ENCODE data around the gene SCFD1.
"Not testable (repeated sequence)": the region's sequence is repeated elsewhere in the genome, so short reads cannot be mapped to it uniquely, and the experiment has no call there.

SCFD1 gene

DNA sequence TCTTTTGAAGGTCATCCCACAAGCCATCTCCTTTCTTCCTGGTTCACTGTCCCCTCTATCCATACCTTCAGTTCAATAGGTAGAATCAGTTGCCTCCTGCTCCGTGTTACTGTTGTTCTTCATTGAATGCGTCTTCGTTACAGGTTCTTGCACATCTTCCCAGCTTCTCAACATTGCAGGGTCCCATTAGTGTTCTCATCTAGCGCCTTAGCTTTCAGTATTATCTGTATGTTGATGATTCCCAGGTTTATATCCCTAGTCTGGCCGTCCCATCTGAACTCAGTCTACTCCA is 2.0 kb downstream of the SCFD1 start:
- Histone ChIP-seq H2AFZ (ENCODE audit: low read depth, low read length) (no peak overlapping the region), H3K27ac (ENCODE audit: low read length) (no peak overlapping the region), H4K20me1 (ENCODE audit: insufficient read depth, low read length) (peaks cover 6% of the 10 kb centered on the region; the same call in 1 of the 2 replicates), H3K27me3 (ENCODE audit: insufficient read depth, low read length, poor library complexity) (no peaks in the 10 kb centered on the region), H3K4me1 (ENCODE audit: insufficient read depth, low read length) (peaks cover 41% of the 10 kb centered on the region), H3K4me2 (ENCODE audit: insufficient read depth, low read length) (peak overlapping the region; percentile 85), H3K4me3 (ENCODE audit: low read depth in 1 of 2, low read length in 2 of 2) (peak overlapping the region in 1 of 2 experiments; percentile 88; a peak in 1 of 4 replicates), H3K9me3 (ENCODE audit: insufficient read depth, low read length, severe bottlenecking) (no peaks in the 10 kb centered on the region), H3K79me2 (ENCODE audit: insufficient read depth, low read length) (peaks cover 64% of the 10 kb centered on the region), H3K9ac (ENCODE audit: low read depth, low read length) (peak overlapping the region; percentile 73; the same call in 1 of the 2 replicates), H3K36me3 (ENCODE audit: insufficient read depth, low read length) (no peaks in the 10 kb centered on the region)
- TF ChIP-seq, protein P1, sequence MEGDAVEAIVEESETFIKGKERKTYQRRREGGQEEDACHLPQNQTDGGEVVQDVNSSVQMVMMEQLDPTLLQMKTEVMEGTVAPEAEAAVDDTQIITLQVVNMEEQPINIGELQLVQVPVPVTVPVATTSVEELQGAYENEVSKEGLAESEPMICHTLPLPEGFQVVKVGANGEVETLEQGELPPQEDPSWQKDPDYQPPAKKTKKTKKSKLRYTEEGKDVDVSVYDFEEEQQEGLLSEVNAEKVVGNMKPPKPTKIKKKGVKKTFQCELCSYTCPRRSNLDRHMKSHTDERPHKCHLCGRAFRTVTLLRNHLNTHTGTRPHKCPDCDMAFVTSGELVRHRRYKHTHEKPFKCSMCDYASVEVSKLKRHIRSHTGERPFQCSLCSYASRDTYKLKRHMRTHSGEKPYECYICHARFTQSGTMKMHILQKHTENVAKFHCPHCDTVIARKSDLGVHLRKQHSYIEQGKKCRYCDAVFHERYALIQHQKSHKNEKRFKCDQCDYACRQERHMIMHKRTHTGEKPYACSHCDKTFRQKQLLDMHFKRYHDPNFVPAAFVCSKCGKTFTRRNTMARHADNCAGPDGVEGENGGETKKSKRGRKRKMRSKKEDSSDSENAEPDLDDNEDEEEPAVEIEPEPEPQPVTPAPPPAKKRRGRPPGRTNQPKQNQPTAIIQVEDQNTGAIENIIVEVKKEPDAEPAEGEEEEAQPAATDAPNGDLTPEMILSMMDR (IDR thresholded peaks at IDR 0.05; ENCODE audit: borderline replicate concordance, extremely low read depth, low read length, poor library complexity, severe bottlenecking) = no peak
- TF ChIP-seq EZH2 (IDR thresholded peaks at IDR 0.05; ENCODE audit: borderline replicate concordance, low read depth, low read length, severe bottlenecking) = no peak
- ATAC-seq (ENCODE audit: insufficient read depth, low read depth) = no peak
- DNase-seq = no peak

DNA sequence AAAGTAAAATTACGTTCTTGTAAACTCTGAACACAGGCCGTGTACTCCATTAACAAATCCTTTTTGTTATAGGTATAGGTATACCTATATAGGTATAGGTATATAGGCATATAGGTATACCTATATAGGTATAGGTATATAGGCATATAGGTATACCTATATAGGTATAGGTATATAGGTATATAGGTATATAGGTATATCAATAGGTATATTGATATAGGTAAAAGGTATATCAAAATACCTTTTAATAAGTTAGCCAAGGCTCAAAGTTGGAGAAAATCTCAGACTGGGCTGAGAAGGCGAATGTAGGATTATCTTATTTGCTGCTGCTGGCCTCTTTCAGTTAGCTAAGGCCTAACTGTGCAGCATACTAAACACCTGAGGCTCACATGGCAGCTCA is 3.4 kb downstream of the SCFD1 start:
- peaks cover 39% of the 10 kb centered on the region for H3K4me1 ChIP-seq (ENCODE audit: insufficient read depth, low read length)
- H3K79me2 ChIP-seq (ENCODE audit: insufficient read depth, low read length) = peaks cover 74% of the 10 kb centered on the region
- no peak overlapping the region for H3K9ac ChIP-seq (ENCODE audit: low read depth, low read length)
- H4K20me1 ChIP-seq (ENCODE audit: insufficient read depth, low read length) = peaks cover 6% of the 10 kb centered on the region; the same call in 1 of the 2 replicates
- ATAC-seq (ENCODE audit: insufficient read depth, low read depth) (no peak), DNase-seq (no peak)
- H3K4me2 ChIP-seq (ENCODE audit: insufficient read depth, low read length) = 0 out of 2 replicates have a peak overlapping the region, but pooled peaks have one; percentile 85
- no peak overlapping the region for H3K4me3 ChIP-seq (ENCODE audit: low read depth in 1 of 2, low read length in 2 of 2)
- no peak overlapping the region for H2AFZ ChIP-seq (ENCODE audit: low read depth, low read length)
- H3K36me3 ChIP-seq (ENCODE audit: insufficient read depth, low read length) = peaks cover 4% of the 10 kb centered on the region
- TF ChIP-seq, protein P1 (IDR thresholded peaks at IDR 0.05; ENCODE audit: borderline replicate concordance, extremely low read depth, low read length, poor library complexity, severe bottlenecking) = no peak
- TF ChIP-seq EZH2 (IDR thresholded peaks at IDR 0.05; ENCODE audit: borderline replicate concordance, low read depth, low read length, severe bottlenecking) = no peak
- no peaks in the 10 kb centered on the region for H3K27me3 ChIP-seq (ENCODE audit: insufficient read depth, low read length, poor library complexity)
- H3K9me3 ChIP-seq (ENCODE audit: insufficient read depth, low read length, severe bottlenecking) = no peaks in the 10 kb centered on the region
- H3K27ac ChIP-seq (ENCODE audit: low read length) = no peak overlapping the region

DNA sequence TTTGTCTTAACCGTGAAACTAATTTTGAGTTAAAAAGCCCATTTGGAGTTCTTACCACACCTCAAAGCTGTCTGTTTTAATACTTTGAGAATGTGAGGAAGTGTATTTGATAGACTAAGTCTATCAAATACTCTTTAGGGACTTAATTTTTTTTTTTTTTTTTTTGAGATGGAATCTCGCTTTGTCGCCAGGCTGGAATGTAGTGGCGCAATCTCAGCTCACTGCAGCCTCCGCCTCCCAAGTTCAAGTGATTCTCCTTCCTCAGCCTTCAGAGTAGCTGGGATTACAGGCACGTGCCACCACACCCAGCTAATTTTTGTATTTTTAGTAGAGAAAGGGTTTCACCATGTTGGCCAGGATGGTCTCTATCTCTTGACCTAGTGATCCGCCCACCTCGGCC is 7.3 kb downstream of the SCFD1 start:
- ATAC-seq (ENCODE audit: insufficient read depth, low read depth); DNase-seq: not testable (repeated sequence)

GRCh38 chr14:30630248-30630647 is 8.1 kb downstream of the SCFD1 start:
- peaks cover 37% of the 10 kb centered on the region for H3K36me3 ChIP-seq (ENCODE audit: insufficient read depth, low read length)
- no peak overlapping the region for H3K27ac ChIP-seq (ENCODE audit: low read length)
- no peak overlapping the region for H3K4me2 ChIP-seq (ENCODE audit: insufficient read depth, low read length)
- H2AFZ ChIP-seq (ENCODE audit: low read depth, low read length) = no peak overlapping the region
- DNase-seq (no peak), ATAC-seq (ENCODE audit: insufficient read depth, low read depth) (no peak)
- H3K27me3 ChIP-seq (ENCODE audit: insufficient read depth, low read length, poor library complexity) = no peaks in the 10 kb centered on the region
- TF ChIP-seq, protein P1 (IDR thresholded peaks at IDR 0.05; ENCODE audit: borderline replicate concordance, extremely low read depth, low read length, poor library complexity, severe bottlenecking) = no peak
- no peak for TF ChIP-seq EZH2 (IDR thresholded peaks at IDR 0.05; ENCODE audit: borderline replicate concordance, low read depth, low read length, severe bottlenecking)
- H3K4me3 ChIP-seq (ENCODE audit: low read depth in 1 of 2, low read length in 2 of 2) = no peak overlapping the region
- H3K4me1 ChIP-seq (ENCODE audit: insufficient read depth, low read length) = peaks cover 4% of the 10 kb centered on the region; the same call in 1 of the 2 replicates
- peaks cover 53% of the 10 kb centered on the region for H3K79me2 ChIP-seq (ENCODE audit: insufficient read depth, low read length)
- no peak overlapping the region for H3K9ac ChIP-seq (ENCODE audit: low read depth, low read length)
- no peaks in the 10 kb centered on the region for H3K9me3 ChIP-seq (ENCODE audit: insufficient read depth, low read length, severe bottlenecking)
- peaks cover 8% of the 10 kb centered on the region; the same call in 1 of the 2 replicates for H4K20me1 ChIP-seq (ENCODE audit: insufficient read depth, low read length)

More for the DNA sequence above, 7.3 kb downstream of the SCFD1 start:
- Histone ChIP-seq H3K36me3 (ENCODE audit: insufficient read depth, low read length) (peaks cover 29% of the 10 kb centered on the region), H3K4me1 (ENCODE audit: insufficient read depth, low read length) (peaks cover 12% of the 10 kb centered on the region), H3K79me2 (ENCODE audit: insufficient read depth, low read length) (peaks cover 61% of the 10 kb centered on the region)
- not testable (repeated sequence) for H3K4me2 ChIP-seq (ENCODE audit: insufficient read depth, low read length); H3K4me3 ChIP-seq (ENCODE audit: low read depth in 1 of 2, low read length in 2 of 2); H2AFZ ChIP-seq (ENCODE audit: low read depth, low read length); H3K9ac ChIP-seq (ENCODE audit: low read depth, low read length); H3K9me3 ChIP-seq (ENCODE audit: insufficient read depth, low read length, severe bottlenecking); H3K27ac ChIP-seq (ENCODE audit: low read length); H4K20me1 ChIP-seq (ENCODE audit: insufficient read depth, low read length); H3K27me3 ChIP-seq (ENCODE audit: insufficient read depth, low read length, poor library complexity)

Data from DND-41 (cell line).